Adrenal gland (tissue), 5 donors: ENCODE data around the gene PDCD1LG2.
"Not testable (repeated sequence)": the region's sequence is repeated elsewhere in the genome, so short reads cannot be mapped to it uniquely, and the experiment has no call there.

Experiments
- CTCF ChIP-seq, 6 experiments: fragments of 450-650 bp in 4 of 6; fragments of 200-600 bp in 2 of 6; sonication (generic) in 1 of 6; IDR thresholded peaks; 1 replicate in 5 of 6; 2 replicates in 1 of 6; pipeline versions ENCODE4 v1.5.1 to v1.8.0; 2016 to 2021; ENCODE audit warnings: antibody characterized with exemption in 6 of 6, mild to moderate bottlenecking in 2 of 6, moderate library complexity in 1 of 6
- POLR2A ChIP-seq, 2 donors: fragments of 450-650 bp; IDR thresholded peaks; one replicate each; pipeline ENCODE4 v1.6.1; 2017; ENCODE audit warnings: antibody characterized with exemption in 2 of 2, mild to moderate bottlenecking in 2 of 2, moderate library complexity in 1 of 2
- donor health status: DM: no; HTN: no; CAD: no.

DNA sequence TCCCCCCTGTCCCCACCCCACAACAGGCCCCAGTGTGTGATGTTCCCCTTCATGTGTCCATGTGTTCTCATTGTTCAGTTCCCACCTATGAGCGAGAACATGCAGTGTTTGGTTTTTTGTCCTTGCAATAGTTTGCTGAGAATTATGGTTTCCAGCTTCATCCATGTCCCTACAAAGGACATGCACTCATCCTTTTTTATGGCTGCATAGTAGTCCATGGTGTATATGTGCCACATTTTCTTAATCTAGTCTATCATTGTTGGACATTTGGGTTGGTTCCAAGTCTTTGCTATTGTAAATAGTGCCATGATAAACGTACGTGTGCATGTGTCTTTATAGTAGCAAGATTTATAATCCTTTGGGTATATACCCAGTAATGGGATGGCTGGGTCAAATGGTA, 15.6 kb upstream of the PDCD1LG2 start:
- TF ChIP-seq CTCF, POLR2A (IDR thresholded peaks at IDR 0.05): not testable (repeated sequence)
